Measurements from ENCODE around the gene PBXIP1.
"Not testable (repeated sequence)": the region's sequence is repeated elsewhere in the genome, so short reads cannot be mapped to it uniquely, and the experiment has no call there.

Gene PBXIP1

DNA sequence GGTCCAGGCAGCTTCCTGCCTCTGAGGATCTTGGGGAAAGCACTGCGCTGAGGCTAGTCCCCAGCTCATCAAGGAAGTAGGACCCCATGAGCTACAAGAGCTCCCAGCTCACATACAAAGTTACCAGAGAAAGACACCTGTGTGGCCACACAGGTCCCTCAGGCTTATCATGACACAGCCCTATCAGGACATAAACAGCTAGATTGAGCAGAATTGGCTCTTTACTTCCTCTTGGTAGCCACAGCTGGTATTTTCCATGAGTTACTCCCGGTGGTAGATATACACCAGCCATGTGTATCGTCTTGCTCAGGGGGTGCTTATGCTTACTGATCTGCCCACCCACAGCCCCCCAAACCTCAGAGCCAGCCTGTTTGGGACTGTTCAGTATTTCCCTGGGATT is 38.7 kb upstream of the PBXIP1 start:
- DNase-seq (ENCODE audit: low read depth): no peak

DNA sequence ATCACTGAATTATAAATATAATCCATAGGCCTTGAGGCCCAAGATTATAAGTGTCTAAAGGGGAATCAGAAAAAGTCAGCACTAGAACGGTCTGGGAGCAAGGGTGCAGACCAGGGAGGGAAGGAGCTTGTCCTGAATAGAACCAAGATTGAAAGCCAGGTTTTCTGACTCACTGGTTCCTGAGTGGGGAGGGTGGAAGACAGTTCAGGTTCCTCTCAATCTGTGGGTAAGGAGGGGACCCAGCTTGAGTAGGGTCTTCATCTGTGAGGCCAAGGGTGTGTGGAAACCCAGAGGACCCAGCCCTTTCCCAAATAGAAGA is 38.3 kb upstream of the PBXIP1 start:
- no peak for DNase-seq (ENCODE audit: low read depth)

DNA sequence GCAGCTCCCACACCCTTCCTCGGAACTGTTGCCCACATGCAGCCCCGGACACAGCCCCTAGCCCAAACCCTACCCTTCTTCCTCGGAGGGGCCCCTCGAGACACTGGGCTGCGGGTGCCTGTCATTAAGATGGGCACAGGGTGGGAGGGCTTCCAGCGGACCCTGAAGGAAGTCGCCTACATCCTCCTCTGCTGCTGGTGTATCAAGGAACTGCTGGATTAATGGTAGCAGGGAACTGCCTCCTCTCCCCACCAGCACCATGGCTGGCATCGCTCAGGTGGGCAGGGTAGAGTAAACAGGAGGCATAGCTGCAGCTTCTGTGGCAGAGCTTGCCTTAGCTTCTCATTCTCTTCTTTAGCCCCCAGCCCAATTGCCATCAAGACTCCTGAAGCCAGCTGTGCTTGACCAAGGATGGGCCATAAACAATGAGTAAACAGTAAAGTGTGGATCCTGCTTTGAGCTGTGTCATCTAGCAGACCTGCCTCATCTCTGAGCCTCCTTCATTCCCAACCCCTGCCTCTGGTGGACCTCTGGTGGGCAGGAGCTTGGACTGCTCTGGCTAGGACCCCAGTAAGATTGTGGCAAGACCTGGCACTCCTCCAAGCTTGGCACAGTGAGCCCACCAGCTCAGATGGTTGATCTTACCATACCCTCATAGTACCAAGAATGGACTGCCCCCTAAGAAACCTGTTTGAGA is 37.8 kb upstream of the PBXIP1 start, which contains the start of gene LENEP:
LENEP (plus strand) TSS at position 15 of the 697 bp plus-strand sequence; CDS start at position 37, 22 bp downstream.
- DNase-seq (ENCODE audit: low read depth): no peak

DNA sequence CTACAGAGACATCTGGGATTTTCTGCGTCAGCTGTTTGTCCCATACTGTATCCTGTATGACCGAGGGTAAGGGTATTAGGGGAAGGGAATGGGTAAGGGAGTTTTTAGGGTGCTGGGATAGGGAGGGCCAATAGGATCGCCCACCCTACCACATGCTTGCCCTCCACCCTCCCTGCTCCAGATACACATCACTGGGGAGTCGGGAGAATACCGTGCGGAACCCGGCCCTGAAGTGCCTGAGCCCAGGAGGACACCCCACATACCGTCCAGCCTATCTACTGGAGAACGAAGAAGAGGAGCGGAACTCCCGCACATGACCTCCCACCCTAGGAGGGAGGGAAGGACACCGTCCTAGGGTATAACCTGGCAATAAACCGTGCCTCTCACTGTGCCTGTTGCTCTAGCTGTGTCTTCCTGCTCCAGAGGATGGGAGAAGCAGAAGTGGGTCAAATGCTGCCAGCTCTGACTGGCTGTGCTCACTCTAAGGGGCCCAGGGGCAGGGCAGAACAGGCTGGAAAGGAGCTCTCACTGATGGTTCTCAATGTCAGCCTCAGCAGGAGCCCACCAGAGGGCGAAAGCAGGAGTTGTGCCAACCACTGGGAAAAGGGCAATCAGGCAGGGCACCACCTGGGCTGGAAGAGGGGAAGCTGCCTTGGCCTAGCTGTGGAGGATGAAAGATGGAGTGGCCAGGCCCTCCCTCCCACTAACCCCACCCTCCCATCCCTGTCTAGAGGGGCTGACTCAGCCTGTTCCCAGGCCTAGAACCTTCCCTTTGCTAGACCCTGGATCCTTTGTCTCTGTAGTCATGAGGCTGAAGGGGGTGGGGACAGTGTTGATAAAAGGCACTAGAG is 37.0 kb upstream of the PBXIP1 start:
- DNase-seq (ENCODE audit: low read depth): no peak

DNA sequence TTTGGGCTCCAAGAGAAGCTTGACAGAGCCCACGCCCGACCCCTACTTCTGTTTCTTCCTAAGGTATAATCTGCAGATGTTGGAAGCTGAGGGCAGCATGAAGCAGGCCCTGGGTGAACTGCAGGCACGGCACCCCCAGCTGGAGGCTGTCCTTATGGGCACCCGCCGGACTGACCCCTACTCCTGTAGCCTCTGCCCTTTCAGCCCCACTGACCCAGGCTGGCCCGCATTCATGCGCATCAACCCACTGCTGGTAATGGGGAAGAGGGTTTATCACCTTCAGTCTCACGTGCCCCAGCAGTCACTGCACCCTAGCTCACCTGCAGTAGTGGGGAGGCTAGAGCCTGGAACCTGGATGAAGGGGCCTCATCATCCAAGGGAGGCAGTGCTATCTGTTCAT is 34.4 kb upstream of the PBXIP1 start:
- DNase-seq (ENCODE audit: low read depth): no peak

DNA sequence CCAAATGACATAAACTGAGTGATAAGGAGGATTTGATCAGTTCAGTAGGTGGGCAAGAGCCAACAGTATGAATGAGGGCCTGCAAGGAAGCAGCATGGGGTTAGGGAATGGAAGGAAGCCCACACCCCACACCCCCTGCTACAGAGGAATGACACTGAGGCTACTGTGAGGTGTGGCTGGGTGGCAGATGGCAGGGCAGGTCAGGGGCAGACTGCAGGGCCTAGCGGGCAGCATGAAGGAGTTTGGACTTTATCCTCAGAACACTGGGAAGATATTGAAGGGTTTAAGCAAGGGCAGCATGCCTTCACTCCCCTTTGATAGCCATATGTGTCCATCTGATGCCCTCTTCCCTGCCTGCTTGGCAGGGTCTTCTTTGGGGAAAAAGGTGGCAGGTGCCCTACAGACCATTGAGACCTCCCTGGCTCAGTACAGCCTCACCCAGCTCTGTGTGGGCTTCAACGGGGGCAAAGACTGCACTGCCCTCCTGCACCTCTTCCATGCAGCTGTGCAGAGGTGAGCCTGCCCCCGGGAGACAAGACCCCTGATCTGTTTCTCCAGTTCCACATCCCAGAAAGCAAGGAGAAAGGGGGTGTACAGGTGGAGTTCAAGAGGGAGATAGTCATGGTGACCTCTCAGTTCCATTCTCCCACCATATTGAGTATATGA is 33.4 kb upstream of the PBXIP1 start:
- DNase-seq (ENCODE audit: low read depth): no peak

DNA sequence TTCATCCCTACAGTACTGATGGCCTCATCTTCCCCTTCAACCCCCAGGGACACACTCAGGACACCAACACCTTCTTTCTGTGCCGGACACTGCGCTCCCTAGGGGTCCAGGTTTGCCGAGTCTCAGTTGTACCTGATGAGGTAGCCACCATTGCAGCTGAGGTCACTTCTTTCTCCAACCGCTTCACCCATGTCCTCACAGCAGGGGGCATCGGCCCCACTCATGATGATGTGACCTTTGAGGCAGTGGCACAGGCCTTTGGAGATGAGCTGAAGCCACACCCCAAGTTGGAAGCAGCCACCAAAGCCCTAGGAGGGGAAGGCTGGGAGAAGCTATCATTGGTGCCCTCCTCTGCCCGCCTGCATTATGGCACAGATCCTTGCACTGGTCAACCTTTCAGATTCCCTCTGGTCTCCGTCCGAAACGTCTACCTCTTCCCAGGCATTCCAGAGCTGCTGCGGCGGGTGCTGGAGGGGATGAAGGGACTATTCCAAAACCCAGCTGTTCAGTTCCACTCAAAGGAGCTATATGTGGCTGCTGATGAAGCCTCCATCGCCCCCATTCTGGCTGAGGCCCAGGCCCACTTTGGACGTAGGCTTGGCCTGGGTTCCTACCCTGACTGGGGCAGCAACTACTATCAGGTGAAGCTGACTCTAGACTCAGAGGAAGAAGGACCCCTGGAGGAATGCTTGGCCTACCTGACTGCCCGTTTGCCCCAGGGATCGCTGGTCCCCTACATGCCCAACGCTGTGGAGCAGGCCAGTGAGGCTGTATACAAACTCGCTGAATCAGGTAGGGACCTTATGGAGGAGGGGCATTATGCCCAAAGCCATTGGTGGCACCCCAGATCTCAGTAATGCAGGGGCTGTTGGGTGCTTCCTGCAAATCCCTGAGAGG is 32.4 kb upstream of the PBXIP1 start:
- DNase-seq (ENCODE audit: low read depth): no peak

DNA sequence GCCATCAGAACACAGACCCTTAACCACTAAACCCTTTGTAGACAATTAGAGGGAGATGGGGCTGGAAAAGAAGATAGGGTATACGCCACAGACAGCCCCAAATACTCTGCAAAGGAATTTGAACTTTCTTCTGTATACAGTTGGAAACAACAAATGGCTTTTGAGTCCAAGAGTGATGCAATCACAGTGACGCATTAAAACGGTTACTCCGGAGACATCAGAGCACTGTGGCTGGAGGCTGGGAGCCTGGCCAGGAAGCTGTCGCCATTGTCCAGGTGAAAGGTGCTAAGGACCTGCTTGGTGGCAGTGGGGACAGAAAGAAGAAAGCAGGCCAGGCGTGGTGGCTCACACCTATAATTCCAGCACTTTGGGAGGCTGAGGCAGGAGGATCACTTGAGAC is 31.4 kb upstream of the PBXIP1 start:
- DNase-seq (ENCODE audit: low read depth): no peak

DNA sequence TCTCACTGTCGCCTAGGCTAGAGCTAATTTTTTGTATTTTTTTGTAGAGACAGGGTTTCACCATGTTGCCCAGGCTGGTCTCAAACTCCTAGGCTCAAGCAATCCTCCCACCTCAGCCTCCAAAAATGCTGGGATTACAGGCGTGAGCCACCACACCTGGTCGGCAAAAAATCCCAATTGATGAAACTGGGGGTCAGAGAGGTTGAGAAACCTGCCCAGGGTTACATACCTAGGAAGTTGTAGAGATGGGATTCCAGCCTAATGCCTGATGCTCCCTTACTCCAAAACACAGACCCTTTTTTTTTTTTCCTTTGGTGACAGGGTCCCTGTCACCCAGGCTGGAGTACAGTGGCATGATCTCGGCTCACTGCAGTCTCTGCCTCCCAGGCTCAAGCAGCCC is 30.8 kb upstream of the PBXIP1 start:
- not testable (repeated sequence) for DNase-seq (ENCODE audit: low read depth)

DNA sequence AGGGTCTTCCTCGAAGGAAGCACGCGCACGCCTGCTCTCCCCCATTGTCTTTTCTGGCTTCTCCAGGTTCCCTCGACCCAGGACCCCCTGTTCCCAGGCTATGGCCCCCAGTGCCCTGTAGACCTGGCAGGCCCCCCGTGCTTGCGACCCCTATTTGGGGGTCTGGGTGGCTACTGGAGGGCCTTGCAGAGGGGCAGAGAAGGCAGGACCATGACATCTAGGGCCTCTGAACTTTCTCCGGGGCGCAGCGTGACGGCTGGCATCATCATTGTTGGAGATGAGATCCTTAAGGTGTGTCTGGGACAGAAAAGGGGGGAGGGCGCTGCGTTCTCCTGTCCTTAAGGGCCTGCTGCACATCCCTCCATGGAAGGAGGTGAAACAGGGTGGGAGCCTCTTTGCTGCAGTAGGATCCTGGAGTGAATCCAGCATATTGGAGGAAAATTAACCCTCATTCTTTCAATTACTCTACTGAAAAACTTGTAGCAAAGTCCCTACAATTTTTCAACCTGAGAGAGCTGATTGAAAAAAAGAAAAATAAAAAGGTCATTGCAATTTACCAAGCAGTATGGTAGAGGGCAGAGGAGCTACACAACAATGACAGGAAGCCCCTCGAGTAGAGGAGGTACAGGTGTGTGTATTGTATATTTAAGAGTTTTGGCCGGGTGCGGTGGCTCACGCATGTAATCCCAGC is 28.0 kb upstream of the PBXIP1 start:
- DNase-seq (ENCODE audit: low read depth): no peak

DNA sequence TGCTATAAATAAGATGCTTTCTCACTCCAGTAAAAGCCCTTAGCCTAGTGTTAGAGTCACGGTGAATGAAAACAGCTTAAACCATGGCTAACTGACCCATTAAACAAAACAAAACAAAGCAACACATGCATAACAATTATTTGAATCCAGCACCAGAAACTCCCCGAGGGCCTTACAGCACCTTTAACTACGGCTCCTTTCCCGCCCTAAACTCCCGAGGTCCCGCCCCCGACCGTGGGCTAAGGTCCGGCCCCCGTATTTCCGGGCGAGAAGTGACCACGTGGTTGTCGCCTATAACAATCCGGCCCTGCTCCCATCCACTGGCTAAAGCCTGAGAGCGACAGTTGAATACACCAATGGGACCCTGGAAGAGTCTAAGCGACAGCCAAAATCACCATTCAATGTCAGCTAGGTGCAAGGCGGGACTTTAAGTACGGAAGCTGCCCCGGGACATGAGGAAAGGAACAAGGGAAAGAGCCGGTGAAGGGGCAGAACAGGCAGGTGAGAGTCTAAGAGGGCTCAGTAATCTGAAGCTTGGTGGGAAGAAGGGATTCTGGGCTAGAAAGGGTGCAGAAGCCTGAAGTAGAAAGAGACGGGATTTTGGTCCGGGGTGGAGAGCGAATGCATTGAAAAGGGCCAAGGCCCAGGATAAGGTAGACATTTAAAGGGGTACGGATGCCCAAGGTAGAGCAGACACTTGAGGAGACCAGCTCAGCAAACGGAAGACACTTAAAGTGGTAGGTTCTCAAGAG is 27.2 kb upstream of the PBXIP1 start, which contains the start of gene FLAD1:
FLAD1 (plus strand) TSS at position 448 of the 752 bp plus-strand sequence. CDS start 351 bp downstream, outside the sequence.
- peak; percentile 90 for DNase-seq (ENCODE audit: low read depth)

DNA sequence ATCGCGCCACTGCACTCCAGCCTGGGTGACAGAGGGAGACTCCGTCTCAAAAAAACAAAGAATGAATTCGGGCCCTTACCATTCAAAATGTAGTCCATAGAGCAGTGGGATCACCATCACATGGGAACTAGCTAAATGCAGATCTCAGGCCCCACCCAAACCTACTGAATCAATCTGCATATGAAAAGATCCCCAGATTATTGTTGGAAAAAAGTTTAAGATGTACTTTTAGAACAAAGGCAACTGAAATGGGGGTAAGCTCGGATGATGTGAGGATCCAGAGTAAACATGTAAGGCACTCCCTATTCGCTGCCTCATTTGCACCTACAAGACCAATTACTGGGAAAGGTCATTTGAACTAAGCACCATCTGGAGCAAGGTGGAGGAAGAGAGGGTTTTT is 26.4 kb upstream of the PBXIP1 start:
- DNase-seq (ENCODE audit: low read depth): no peak

DNA sequence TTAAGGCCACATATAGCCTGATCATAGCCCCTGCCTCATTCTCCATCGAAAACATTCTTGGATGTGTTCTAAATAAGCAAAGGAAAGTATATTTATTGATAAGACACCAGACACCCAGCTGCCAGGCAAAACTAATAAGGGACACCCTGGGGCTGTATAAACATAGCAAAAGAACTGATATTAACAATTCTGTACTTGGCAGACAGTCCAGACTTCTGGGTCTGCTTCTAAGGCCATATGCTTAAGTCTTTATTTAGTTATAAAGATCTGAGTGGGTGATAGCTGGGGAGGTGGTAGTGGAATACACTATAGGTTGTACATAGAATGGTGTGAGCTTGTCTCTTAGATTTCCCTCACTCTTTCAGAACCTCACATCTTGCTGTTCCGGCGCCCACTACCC is 22.5 kb upstream of the PBXIP1 start:
- DNase-seq (ENCODE audit: low read depth): no peak

DNA sequence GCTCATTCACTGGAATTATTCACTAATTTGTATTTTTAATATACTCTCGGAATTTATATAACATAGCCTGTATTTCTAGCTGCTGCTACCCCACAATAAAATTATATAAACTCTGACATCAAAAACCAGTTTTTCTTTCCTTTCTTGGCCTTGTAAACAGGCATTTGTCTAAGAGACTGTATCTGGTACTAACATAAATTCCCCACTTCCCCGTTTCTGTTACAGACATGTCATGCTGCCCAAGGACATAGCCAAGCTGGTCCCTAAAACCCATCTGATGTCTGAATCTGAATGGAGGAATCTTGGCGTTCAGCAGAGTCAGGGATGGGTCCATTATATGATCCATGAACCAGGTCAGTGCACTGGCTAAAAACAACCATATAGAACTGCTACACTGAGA is 21.9 kb upstream of the PBXIP1 start:
- DNase-seq (ENCODE audit: low read depth): not testable (repeated sequence)

DNA sequence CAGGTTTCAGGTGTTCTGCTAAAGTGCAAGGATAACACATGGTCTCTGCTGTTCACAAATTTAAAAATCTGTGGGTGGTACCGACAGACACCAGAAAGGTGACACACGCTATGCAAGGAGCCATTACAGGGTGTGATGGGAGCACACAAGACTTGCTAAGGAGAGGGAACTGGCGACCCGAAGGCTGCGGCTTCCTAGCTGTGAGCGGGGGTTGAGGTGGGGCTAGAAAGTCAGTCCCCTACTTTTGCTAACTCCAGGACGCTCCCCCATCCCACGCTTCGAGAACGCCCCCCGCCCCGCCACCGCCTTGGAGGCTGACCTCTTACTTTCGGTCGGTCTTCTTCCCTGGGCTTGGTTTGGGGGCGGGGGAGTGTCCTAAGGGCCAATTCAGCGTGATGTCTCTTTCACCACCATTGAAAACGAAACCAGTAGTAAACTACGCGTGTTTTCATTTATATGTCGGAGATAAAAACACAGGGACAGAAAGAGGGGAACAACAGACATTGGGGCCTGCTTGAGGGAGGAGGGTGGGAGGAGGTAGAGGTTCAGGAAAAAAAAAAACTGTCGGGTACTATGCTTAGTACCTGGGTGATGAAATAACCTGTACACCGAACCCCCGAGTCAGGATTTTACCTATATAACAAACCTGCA is 19.6 kb upstream of the PBXIP1 start:
- DNase-seq (ENCODE audit: low read depth): peak; percentile 65

DNA sequence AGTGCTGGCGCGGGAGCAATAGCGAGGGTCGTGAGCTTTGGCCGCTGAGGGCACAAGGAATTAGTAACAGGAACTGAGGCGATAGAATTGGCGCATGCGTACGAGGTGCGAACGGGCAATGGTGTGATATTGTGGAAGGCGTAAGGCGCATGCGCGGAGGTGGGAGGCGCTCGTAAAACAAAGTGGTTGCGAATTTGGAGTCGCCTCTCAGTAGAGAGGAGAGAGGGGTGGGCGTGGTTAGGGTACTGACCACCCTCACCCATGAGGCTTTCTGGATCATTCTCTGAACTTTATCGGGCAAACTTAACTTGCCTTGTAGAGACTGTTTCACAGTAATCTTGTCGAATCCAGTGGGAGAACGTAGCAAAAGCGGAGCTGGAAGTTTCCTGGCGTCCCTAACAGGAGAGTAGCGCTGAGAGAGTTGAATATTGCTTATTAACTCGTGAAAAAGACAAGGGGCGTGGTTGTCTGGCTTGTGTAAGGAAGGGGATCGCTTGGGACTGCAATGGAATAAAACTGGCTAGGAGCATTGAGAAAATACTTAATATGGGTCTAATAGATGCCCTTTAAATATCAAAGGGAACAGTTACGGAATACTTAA is 19.0 kb upstream of the PBXIP1 start:
- DNase-seq (ENCODE audit: low read depth): peak; percentile 87

DNA sequence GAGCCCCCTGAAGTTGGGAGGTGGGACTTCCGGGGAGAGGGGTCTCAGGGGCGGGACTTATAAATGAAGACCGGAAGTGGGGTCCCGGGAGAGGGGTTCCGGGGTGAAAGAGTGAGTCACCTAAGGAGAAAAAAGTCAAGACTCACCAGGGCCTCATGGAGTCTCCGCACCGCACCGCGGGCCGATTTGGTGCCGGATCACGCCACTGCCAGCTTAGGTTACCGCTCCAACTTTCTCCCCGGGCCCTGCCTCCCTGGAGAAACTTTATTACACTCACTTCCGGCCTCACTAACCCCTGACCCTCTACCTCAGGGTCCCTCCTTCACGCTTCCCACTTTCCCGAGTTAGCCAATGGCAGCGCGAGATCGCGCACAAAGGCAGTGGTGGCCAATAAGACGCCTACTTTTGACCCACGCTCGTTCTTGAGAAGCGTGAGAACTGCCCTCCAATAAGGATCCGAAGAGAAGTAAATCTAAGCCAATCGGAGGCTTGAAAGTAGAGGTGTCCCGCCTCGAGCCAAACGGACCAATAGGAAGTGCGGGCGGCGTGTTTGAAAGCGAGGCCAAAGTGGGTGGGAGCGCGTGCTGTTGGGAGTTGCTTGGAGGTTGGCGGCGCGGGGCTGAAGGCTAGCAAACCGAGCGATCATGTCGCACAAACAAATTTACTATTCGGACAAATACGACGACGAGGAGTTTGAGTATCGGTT is 18.4 kb upstream of the PBXIP1 start, which contains the start of gene CKS1B:
CKS1B (plus strand) TSS at position 580 of the 706 bp plus-strand sequence; CDS start at position 645, 65 bp downstream.
- peak; percentile 91 for DNase-seq (ENCODE audit: low read depth)

DNA sequence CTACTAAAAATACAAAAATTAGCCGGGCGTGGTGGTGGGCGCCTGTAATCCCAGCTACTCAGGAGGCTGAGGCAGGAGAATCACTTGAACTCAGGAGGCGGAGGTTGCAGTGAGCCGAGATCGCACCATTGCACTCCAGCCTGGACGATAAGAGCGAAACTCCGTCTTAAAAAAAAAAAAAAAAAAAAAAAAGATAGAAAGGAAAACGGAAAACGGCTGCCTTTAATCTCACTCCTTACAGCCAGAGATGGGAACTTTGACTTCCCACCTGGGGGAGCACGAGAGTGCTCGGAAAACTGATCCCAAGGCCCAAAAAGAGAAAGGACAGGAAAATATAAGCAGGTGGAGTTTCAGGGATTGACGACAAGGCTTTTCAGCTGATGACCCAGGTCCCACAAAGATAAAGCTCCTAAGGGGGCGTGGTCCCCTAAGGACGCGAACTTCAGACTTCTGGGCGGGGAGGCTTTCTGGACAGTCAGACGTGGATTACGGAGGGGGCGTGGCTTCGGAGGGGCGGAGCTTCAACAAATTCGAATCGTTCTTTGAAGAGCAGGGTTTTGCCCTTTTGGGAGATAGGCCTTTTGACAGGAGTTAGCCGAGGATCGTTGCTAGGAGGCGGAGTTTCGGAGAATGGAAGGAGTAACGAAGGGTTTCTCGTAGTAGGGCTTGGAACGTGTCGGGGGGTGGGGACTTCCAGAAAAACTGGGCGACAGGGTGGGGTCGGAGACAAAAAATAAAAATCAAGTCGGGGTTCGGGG is 17.6 kb upstream of the PBXIP1 start:
- DNase-seq (ENCODE audit: low read depth): peak; percentile 86

Measured in stimulated activated CD8-positive, alpha-beta memory T cell treated with anti-CD3 and anti-CD28 coated beads, Interleukin-4, amount 100 ng/mL, for 24 hours (primary cell).